Measurements from ENCODE around the gene ARHGAP28. TPM values are rescaled to one million over a fixed set of nuclear protein-coding genes. Genes with fewer than 3 reads are reported as not detected.

ARHGAP28 gene
- total and polyA plus RNA-seq, 10 of the 15 experiments (the other 5 are each of a cell fraction or from before 2014, with no cell fraction given) = not detected

- TF ChIP-seq, protein P1, sequence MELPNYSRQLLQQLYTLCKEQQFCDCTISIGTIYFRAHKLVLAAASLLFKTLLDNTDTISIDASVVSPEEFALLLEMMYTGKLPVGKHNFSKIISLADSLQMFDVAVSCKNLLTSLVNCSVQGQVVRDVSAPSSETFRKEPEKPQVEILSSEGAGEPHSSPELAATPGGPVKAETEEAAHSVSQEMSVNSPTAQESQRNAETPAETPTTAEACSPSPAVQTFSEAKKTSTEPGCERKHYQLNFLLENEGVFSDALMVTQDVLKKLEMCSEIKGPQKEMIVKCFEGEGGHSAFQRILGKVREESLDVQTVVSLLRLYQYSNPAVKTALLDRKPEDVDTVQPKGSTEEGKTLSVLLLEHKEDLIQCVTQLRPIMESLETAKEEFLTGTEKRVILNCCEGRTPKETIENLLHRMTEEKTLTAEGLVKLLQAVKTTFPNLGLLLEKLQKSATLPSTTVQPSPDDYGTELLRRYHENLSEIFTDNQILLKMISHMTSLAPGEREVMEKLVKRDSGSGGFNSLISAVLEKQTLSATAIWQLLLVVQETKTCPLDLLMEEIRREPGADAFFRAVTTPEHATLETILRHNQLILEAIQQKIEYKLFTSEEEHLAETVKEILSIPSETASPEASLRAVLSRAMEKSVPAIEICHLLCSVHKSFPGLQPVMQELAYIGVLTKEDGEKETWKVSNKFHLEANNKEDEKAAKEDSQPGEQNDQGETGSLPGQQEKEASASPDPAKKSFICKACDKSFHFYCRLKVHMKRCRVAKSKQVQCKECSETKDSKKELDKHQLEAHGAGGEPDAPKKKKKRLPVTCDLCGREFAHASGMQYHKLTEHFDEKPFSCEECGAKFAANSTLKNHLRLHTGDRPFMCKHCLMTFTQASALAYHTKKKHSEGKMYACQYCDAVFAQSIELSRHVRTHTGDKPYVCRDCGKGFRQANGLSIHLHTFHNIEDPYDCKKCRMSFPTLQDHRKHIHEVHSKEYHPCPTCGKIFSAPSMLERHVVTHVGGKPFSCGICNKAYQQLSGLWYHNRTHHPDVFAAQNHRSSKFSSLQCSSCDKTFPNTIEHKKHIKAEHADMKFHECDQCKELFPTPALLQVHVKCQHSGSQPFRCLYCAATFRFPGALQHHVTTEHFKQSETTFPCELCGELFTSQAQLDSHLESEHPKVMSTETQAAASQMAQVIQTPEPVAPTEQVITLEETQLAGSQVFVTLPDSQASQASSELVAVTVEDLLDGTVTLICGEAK (IDR thresholded peaks at IDR 0.05; ENCODE audit: borderline replicate concordance) = no peak
- no peak for TF ChIP-seq JUND (IDR thresholded peaks at IDR 0.05; ENCODE audit: low read depth, low read length)
- TF ChIP-seq, protein P2, sequence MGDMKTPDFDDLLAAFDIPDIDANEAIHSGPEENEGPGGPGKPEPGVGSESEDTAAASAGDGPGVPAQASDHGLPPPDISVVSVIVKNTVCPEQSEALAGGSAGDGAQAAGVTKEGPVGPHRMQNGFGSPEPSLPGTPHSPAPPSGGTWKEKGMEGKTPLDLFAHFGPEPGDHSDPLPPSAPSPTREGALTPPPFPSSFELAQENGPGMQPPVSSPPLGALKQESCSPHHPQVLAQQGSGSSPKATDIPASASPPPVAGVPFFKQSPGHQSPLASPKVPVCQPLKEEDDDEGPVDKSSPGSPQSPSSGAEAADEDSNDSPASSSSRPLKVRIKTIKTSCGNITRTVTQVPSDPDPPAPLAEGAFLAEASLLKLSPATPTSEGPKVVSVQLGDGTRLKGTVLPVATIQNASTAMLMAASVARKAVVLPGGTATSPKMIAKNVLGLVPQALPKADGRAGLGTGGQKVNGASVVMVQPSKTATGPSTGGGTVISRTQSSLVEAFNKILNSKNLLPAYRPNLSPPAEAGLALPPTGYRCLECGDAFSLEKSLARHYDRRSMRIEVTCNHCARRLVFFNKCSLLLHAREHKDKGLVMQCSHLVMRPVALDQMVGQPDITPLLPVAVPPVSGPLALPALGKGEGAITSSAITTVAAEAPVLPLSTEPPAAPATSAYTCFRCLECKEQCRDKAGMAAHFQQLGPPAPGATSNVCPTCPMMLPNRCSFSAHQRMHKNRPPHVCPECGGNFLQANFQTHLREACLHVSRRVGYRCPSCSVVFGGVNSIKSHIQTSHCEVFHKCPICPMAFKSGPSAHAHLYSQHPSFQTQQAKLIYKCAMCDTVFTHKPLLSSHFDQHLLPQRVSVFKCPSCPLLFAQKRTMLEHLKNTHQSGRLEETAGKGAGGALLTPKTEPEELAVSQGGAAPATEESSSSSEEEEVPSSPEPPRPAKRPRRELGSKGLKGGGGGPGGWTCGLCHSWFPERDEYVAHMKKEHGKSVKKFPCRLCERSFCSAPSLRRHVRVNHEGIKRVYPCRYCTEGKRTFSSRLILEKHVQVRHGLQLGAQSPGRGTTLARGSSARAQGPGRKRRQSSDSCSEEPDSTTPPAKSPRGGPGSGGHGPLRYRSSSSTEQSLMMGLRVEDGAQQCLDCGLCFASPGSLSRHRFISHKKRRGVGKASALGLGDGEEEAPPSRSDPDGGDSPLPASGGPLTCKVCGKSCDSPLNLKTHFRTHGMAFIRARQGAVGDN (IDR thresholded peaks at IDR 0.05) = no peak
These were observed 192.1 kb downstream of the ARHGAP28 start (continued) for GRCh38 chr18:6921571-6921970.

DNA sequence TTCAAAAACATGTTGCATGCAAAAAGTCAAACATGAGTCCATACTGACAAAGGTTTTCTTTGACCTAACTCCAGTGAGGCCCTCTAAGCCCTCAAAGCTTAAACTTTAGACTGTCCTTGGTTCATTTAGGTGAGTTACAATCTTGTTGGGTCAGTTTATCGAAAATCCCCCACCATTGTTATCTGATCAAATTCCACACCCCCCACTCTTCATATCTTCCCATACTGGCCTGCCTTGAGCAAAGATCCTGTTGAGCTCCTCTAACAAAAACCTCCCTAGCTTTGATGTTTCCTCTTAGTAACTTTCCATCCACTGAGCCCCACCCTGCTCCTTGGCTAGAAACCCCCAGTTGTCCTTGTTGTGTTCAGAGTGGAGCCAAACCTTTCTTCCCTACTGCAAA is 193.7 kb downstream of the ARHGAP28 start:
- RAD21 ChIA-PET (ENCODE audit: unreplicated experiment) = no interaction called here
- POLR2A ChIA-PET = no interaction called here
- Histone ChIP-seq H3K36me3 (ENCODE audit: control insufficient read depth in 2 of 2, insufficient read depth in 2 of 2, low read length in 1 of 2) (no peaks in the 10 kb centered on the region), H3K9ac (ENCODE audit: control insufficient read depth, insufficient read depth, low read length) (no peak overlapping the region), H3K79me2 (ENCODE audit: control insufficient read depth, insufficient read depth, low read length) (no peaks in the 10 kb centered on the region), H4K20me1 (ENCODE audit: control insufficient read depth, insufficient read depth) (no peaks in the 10 kb centered on the region), H2AFZ (ENCODE audit: control insufficient read depth, low read depth, low read length) (no peak overlapping the region), H3K27me3 (replicated peaks in 1 of 2; ENCODE audit: control insufficient read depth in 2 of 2, insufficient read depth in 2 of 2, low read length in 1 of 2) (no peaks in the 10 kb centered on the region), H3K9me3 (replicated peaks; ENCODE audit: control insufficient read depth, insufficient read depth, low read length) (no peaks in the 10 kb centered on the region), H3K4me1 (ENCODE audit: control insufficient read depth, insufficient read depth, low read length) (no peaks in the 10 kb centered on the region), H3K4me3 (no peak overlapping the region), H3K27ac (ENCODE audit: control insufficient read depth, insufficient read depth) (no peak overlapping the region), H3K4me2 (ENCODE audit: control insufficient read depth, insufficient read depth) (no peak overlapping the region)
- no TSS peak for BruUV-seq (replicated peaks)
- FAIRE-seq (no peak), ATAC-seq (no peak), DNase-seq (ENCODE audit: low read depth, low spot score) (no peak)
- intact Hi-C loops (cut with micrococcal nuclease; ENCODE audit: unreplicated experiment) = loop anchor here (5.0 kb wide), 1 partner anchor 99 kb away; no protein-coding TSS in a partner anchor
- WGBS (ENCODE audit: insufficient coverage, insufficient replicate concordance, low lambda C conversion rate, missing lambda C conversion rate) = 0% methylated on average over 1 of the region's 1 CpG
- SMC1A ChIA-PET (ENCODE audit: uncharacterized antibody, unreplicated experiment) = no interaction called here
- in situ Hi-C loops (cut with MboI) = no loop called here
- CTCF ChIA-PET = no interaction called here
- TF ChIP-seq TAF1 (IDR thresholded peaks at IDR 0.05; ENCODE audit: borderline replicate concordance, low read depth, low read length) = no peak
- no peak for TF ChIP-seq ZNF24 (IDR thresholded peaks at IDR 0.05)
- no peak for TF ChIP-seq SIN3A (IDR thresholded peaks at IDR 0.05; ENCODE audit: low read depth, low read length)
- TF ChIP-seq POLR2AphosphoS2 (IDR thresholded peaks at IDR 0.05; ENCODE audit: low read depth, low read length) = no peak
- TF ChIP-seq MYB (IDR thresholded peaks at IDR 0.05; ENCODE audit: borderline replicate concordance, low read depth, low read length) = no peak
- TF ChIP-seq CTCF (IDR thresholded peaks at IDR 0.05 in 2 of 3, conservative IDR thresholded peaks at IDR 0.05 in 1 of 3; ENCODE audit: control insufficient read depth in 2 of 3, extremely low read depth in 1 of 3, insufficient read depth in 1 of 3, low read depth in 3 of 3, low read length in 3 of 3) = no peak
- no peak for TF ChIP-seq PAX8 (IDR thresholded peaks at IDR 0.05)
